ENCODE results near the gene CADPS. TPM values are rescaled to one million over a fixed set of nuclear protein-coding genes. Genes with fewer than 3 reads are reported as not detected.

CADPS gene
- total RNA-seq, 1 experiment from 2014 or later, result 7.0 TPM

- no peak for TF ChIP-seq ZNF532 (CRISPR knock-in tag; IDR thresholded peaks at IDR 0.05; ENCODE audit: borderline replicate concordance)
Observed at GRCh38 chr3:62839748-62840147, 35.5 kb downstream of the CADPS start (continued).

- Mint-ChIP-seq H3K4me1 (no peaks in the 10 kb centered on the region), H3K4me3 (no peak overlapping the region), H3K27me3 (ENCODE audit: low read depth) (no peaks in the 10 kb centered on the region), H3K9me3 (no peaks in the 10 kb centered on the region), H3K36me3 (no peaks in the 10 kb centered on the region), H3K27ac (no peak overlapping the region)
- no peak for DNase-seq (ENCODE audit: low spot score)
- CTCF ChIA-PET, result interaction anchor here (1.2 to 1.3 kb wide), 2 partner anchors 21 to 89 kb away, joined by 3 to 6 read pairs; no protein-coding TSS in a partner anchor
- POLR2A ChIA-PET, result no interaction called here
- no peak for ATAC-seq
- TF ChIP-seq ZNF416 (CRISPR knock-in tag; IDR thresholded peaks at IDR 0.05) (no peak), ZBTB43 (CRISPR knock-in tag; IDR thresholded peaks at IDR 0.05) (no peak), E2F1 (CRISPR knock-in tag; IDR thresholded peaks at IDR 0.05) (no peak), IRF2 (CRISPR knock-in tag; IDR thresholded peaks at IDR 0.05; ENCODE audit: borderline replicate concordance, low read depth) (no peak), SP1 (CRISPR knock-in tag; conservative IDR thresholded peaks at IDR 0.05) (no peak), CBFB (CRISPR knock-in tag; IDR thresholded peaks at IDR 0.05; ENCODE audit: low read depth) (no peak), USF1 (CRISPR knock-in tag; IDR thresholded peaks at IDR 0.05) (no peak), STAT6 (CRISPR knock-in tag; conservative IDR thresholded peaks at IDR 0.05; ENCODE audit: low read depth) (no peak), HMGXB4 (CRISPR knock-in tag; IDR thresholded peaks at IDR 0.05) (no peak), TEAD1 (CRISPR knock-in tag; IDR thresholded peaks at IDR 0.05) (no peak), ATF2 (CRISPR knock-in tag; IDR thresholded peaks at IDR 0.05; ENCODE audit: borderline replicate concordance, low read depth) (no peak)
Observed at GRCh38 chr3:62837145-62837787, 38.0 kb downstream of the CADPS start.
